ENCODE results near the gene KCNT1.

The KCNT1 gene

DNA sequence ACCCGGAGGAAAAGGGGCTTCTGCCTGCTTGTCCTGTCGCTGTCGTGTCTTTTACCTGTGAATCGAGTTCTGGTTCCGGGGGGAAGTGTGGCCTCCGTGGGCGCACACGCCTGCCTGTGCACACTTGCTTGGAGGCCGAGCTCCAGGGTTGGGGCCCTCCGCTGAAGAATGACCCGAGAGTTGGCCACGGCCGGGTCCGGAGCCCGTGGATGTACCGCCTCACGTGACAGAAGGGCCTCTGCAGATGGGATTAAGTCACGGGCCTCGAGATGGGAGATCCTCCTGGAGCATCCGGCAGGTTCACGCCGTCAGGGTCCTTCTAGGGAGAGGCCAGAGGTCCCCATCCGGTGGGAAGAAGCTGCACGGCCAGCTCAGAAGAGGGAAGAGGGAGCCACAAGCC is 81.0 kb downstream of the KCNT1 start:
- no peak for DNase-seq (ENCODE audit: low read depth in 2 of 2)

DNA sequence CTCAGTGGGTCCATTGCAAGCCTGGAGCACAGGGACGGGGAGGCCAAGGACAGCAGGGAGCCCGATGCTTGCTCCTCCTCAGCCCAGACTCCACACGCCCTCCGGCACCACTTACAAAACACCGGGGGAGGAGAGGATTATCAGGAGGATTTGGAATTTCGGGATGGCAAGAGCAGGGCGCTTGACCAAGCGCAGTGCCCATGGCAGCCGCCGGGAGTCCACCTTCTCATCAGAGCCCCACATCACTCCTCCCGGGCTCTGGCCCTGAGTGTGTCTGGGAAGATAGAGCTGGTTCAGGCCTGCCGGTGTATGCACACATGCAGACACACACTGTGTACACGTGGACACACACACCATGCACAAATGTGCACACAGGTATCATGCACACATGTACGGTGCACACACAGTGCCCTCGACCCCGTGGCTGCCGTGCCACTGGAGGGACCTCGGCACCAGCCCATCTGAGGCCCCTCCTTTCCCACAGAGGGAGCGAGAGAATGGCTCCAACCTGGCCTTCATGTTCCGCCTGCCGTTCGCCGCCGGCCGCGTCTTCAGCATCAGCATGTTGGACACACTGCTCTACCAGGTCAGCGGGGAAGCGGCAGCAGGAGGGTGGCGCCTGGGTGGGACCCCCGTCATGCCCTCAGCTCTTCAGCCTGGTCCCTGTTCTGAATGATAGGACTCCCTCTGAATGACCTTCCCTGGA is 81.7 kb downstream of the KCNT1 start:
- no peak for DNase-seq (ENCODE audit: low read depth in 2 of 2)

DNA sequence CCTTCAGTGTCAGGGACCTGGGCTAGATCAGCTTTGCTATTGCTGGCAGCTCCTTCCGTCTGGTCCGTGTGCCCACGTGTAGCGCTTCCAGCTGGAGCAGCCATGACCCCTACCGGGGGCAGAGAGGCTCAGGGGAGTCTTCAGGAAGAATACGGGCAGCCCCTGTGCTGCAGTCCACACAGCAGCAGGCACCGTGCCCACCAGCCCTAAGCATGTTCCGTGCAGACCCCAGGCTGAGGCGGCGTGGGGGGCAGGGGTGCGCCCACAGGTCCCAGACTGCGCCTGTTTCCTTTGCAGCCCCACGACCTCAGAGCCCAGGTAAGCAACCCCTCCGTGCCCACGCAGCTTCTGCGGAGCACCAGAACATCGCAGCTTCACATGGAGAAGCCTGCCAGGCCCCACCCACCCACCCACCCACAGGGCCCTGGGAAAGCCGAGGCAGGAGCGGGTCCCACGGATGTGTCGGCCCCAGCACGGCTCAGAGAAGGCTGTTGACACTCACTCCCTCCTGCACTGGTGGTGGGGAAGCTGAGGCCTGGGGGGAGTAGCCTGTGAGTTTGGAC is 83.1 kb downstream of the KCNT1 start:
- no peak for DNase-seq (ENCODE audit: low read depth in 2 of 2)

DNA sequence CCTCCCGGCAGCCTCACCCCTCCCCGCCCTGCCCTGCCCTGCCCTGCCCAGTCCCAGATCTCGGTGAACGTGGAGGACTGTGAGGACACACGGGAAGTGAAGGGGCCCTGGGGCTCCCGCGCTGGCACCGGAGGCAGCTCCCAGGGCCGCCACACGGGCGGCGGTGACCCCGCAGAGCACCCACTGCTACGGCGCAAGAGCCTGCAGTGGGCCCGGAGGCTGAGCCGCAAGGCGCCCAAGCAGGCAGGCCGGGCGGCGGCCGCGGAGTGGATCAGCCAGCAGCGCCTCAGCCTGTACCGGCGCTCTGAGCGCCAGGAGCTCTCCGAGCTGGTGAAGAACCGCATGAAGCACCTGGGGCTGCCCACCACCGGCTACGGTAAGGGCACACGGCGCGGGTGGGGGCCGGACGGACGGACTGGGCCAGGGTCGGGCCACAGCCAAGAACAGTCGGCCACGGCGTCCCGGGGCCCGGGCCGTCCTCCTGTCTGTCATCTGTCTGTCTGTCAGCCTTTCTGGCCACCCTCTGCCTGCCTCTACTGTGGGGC is 84.2 kb downstream of the KCNT1 start:
- DNase-seq (ENCODE audit: low read depth in 2 of 2) = no peak

DNA sequence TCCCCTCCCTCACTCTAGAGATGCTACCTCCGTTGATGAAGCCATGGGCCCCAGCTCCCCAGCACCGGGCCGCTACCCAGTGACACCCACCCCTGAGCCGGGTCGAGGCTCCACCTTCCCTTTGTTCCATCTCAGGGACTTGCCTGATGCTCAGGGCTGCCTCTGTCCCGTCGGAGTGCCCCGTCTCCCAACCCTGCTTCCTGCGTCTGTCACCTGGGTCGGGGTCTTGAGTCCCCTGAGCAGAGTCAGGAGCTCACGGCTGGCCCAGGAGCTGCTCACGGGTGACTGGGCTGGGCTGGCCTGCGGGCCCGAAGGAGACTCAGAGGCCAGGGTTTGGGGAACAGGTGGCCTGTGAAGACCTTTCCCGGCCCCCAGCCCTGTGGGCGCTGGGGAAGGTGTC is 85.3 kb downstream of the KCNT1 start:
- DNase-seq (ENCODE audit: low read depth in 2 of 2) = no peak

DNA sequence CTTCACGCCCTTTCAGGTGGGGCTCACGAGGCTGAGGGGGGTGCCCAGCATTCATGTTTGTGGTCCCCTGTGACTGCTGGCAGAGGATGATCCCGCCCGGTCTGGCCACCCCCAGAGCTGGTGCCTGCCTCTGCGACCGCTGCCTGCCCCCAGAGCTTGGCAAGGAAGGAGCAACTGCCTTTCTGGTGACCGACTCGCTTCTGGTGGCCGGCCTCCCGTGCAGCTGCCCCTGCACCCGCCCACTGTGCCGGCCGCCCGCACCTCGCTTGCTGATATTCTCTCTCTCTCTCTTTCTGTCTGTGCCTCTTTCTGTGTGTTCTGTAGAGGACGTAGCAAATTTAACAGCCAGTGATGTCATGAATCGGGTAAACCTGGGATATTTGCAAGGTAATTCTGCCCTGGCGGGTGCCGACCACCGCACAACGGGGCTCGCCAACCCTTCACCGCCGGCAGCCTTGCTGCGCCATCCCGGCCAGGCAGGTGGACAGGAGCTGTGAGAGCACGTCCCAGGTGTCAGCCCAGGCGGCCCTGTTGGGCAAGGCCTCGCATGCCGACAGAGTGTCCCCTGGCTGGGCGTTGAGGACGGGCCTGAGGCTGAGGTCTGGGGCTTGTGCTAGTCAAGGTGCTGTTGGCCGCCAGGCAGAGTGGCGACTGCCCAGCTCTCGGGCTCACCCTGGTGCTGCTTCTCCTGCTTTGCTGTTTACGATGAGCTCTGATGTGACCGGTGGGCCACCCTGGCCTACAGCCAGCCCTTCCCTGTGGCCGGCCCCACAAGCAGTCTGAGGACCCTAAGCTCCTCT is 86.0 kb downstream of the KCNT1 start:
- no peak for DNase-seq (ENCODE audit: low read depth in 2 of 2)

DNA sequence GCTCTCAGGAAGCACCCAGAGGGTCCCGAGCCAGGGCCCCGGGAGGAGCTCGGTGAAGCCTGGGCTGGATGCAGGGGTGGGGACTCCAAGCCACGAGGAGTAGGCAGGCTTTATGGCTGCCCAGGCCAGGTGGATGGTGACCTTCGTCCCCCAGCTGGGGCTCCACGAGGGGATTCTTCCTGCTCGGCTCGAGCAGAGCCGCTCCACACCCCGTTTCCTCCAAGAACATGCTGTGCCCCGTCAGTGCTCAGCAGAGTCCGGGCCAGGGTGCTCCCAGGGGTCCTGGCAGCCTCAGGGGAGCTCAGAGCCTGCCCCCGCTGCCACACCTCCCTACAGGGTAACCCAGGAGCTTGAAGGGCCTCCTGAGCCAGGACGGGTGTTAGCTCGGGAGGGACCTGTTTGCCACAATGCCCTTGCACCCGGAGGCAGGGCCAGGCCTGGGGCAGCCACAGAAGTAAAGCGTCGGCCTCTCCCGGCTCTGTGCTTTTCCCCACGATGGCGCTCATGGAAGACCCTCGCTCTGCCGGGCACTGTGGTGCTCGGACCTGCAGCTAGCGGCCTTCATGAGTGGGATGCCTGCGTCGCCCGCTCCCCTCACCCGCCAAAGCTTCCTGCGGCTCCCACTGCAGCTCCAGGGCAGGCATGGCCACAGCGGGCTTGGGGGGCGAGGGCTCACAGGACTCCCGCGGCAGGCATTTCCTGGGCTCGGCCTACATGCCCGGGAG is 86.8 kb downstream of the KCNT1 start:
- DNase-seq (ENCODE audit: low read depth in 2 of 2) = no peak

DNA sequence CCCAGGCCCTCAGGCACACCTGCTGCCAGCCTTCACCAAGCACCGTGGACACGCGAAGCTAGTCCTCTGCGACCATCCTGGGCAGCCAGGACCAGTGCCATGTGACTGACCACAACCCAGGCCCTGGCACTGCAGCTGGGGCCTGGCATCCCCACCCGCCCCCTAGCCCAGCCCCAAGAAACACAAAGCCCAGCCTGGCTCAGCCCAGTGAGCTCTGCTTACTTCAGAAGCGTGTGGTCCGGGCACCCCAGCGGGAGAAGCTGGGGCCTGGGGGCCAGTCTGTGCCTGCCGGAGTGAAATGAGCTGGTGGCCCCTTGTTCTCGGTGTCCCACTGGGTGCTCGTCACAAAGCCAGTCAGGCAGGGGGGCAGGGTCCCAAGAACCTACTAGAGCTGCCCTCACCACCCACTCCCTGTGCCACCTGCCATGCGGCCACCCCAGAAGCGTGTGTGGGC is 87.9 kb downstream of the KCNT1 start:
- DNase-seq (ENCODE audit: low read depth in 2 of 2) = no peak

DNA sequence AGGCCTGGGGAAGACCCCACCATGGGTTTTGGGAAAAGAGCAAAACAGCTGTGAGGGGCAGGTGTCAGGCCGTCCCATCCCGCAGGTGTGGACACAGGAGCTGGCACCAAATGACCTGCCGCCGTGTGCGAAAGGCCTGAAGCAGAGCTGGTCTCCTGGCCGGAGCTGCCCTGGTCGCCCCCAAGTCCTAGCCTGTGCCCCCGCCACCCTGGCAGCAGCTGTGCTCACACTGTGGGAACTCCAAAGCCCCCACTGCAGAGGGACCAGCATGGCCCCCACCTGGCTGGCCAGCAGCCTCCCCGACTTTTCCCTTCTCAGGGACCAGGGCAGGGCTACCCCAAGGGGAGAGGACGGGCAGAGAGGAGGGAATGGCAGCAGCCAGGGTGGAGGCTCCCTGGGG is 88.4 kb downstream of the KCNT1 start:
- DNase-seq (ENCODE audit: low read depth in 2 of 2) = no peak

DNA sequence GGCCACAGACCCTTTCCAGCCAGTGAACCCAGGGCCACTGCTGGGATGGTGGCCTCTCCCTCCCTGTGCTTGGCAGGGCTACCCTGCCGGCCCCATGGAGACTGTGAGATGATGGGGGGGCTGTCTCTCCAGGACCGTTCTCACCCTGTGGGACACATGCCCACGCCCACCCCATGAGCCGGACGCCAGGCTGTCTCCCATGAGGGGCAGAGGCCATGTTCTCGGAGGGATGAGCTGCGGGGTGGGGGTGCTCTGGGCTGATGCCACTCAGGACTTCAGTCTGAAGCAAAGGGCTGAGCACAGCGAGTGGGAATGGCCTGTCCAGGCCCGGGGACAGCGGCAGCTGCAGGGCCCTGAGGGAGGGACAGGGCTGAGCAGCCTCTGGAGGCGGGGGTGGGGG is 88.9 kb downstream of the KCNT1 start:
- no peak for DNase-seq (ENCODE audit: low read depth in 2 of 2)

DNA sequence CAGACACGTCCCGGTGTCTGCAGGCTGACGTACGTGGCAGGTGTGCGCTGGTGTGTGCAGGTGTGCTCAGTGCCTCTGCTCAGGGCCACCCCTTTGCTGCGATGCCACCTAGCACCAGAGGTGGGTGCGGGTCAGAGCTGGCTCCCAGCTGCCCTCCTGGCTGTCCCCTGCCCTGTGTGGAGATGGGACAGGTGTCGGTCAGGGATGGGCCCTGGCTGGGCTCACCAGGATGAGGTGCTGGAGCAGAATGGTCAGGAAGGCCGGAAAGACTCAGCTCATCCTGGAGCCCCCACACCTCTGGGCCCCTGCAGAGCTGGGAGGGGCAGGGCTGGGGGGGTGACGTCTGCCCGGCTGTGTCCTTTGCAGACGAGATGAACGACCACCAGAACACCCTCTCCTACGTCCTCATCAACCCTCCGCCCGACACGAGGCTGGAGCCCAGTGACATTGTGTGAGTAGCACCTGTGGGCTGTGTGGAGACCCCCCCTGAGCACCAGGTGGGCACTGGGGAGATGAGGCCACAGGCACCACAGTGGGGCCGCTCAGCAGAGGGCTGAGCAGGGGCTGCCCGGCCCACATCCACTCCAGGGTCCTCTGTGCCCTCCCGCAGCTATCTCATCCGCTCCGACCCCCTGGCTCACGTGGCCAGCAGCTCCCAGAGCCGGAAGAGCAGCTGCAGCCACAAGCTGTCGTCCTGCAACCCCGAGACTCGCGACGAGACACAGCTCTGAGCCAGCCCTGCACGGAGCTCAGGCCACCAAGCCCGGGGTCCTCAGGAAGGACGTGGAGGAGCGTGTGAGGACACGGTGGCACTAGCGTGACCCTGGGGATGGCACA is 89.7 kb downstream of the KCNT1 start:
- DNase-seq (ENCODE audit: low read depth in 2 of 2) = no peak

DNA sequence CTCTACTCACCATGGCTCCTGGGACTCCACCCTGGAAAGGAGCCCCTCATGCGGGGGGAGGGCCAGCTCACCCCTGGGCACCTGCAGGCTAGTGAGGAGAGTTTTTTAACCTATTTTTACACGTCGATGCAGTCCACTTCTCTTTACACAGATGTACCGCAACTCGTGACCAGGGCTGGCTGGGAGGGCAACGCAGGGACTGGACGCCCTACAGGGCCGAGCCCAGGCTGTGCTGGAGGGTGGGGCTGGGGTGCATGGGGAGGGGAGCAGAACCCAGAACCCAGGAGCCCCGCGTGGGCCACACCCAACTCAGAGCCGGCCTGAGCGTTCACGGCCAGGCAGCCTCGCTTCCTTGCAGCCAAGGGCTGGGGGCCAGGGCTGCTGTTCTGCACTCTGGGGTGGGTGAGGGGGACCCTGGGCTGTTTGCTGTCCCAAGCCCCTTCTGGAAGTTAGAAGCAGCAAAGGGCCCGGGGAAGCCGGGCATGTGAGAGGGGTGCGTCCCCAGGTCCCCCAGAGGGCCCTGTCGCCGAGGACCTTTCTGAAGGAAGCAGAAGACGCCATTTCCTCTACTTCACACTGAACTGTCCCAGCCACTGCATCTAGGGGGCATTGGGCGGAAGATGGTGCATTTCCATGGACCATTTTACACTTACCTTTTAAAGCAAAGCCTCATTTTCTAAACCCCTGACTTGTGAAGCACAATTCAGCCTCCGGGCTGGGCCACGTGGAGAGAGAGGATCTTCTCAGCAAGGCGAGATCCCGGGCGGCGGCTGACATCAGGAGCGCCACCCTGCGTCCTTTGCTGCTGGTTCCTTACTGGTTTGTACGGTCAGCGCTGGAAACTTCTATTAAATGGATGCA is 90.5 kb downstream of the KCNT1 start:
- DNase-seq (ENCODE audit: low read depth in 2 of 2) = no peak

DNA sequence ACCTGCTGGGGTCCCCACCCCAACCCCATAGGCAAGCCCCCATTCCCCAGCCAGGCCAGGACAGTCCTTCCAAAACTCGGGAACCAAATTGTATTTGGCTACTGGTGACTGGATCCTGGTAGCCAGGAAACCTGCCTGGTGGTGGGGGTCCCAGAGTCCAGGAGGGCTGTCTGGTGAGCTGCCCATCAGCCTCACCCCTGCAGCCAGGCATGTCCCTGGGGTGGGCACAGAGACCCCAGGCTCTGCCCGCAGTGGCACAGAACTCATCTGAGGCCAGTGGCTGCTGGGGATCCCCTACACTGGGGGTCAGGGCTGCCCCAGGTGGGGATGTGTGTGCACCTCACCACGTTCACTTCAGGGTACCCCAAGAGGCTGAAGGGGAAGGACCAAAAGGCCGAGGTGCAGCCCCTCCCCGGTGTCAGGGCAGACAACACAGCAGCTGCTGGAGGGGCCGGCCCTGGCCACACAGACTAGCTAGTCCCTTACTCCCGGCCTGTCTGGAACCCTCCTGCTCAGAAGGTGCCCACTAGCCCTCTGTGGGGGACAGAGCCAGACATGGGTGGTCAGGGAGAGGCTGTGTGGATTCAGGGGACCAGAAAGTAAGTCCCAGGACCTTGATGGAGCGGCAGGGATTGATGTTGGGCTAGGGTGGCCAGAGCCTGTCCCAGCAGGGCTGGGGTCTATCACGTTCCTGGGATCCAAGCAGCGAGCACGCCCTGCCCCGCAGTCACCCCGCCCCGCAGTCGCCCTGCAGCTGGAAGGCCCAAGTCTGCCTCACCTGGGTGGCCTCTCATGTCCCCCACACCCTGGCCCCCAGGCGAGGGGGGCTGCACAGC is 91.5 kb downstream of the KCNT1 start:
- DNase-seq (ENCODE audit: low read depth in 2 of 2) = no peak

DNA sequence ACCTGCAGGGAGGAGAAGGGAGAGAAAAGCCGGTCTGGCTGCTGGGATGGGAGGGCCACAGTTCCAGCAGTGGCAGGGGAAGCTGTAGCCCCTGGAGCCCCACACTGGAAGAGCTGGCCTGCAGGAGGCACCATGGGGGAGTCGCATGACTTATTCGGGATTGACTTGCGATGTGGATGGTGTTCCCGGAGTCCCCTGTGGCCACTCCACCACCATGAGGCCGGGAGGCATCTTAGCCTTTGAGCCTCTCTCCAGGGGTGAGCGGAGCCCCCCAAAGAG is 92.0 kb downstream of the KCNT1 start:
- no peak for DNase-seq (ENCODE audit: low read depth in 2 of 2)

DNA sequence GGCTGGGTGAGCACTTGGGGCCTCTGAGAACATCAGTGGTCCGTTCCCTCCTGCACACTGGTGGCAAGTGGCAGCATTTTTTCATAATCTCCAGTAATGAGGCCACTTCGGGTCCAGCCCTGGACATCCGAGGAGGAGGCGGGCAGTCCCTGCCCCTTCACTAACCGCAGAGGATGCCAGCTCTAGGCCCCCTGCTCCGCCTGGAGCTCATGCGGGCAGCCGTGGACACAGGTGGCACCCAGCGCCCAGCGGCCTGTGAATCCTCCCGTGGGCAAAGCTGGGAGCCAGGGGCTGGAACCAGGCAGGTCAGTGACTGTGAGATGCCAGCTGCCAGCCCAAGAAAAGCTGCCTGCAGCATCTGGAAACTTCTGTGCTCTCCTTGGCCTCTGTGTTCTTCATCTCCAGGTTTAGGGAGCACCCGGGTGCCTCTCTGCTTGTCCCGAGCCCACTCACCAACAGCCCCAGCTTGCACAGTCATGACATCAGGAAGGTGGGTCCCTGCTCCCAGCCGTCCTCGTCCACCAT is 92.4 kb downstream of the KCNT1 start:
- DNase-seq (ENCODE audit: low read depth in 2 of 2) = no peak

DNA sequence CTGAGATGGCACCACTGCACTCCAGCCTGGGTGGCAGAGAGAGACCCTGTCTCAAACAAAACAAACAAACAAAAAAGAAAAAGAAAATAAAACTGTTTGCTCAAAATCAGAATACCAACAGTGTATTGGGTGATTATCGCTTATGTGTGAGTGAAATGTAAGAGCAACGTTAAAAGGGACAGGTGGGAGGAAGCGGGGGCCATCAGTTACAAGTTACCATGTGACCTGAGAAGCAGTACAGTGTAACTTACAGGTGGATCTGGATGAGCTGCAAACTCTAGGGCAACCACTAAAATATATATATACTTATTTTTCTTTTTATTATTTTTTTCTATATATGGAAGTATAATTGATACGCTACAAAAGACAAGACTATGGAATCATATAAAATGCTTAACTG is 93.4 kb downstream of the KCNT1 start:
- DNase-seq (ENCODE audit: low read depth in 2 of 2) = no peak

DNA sequence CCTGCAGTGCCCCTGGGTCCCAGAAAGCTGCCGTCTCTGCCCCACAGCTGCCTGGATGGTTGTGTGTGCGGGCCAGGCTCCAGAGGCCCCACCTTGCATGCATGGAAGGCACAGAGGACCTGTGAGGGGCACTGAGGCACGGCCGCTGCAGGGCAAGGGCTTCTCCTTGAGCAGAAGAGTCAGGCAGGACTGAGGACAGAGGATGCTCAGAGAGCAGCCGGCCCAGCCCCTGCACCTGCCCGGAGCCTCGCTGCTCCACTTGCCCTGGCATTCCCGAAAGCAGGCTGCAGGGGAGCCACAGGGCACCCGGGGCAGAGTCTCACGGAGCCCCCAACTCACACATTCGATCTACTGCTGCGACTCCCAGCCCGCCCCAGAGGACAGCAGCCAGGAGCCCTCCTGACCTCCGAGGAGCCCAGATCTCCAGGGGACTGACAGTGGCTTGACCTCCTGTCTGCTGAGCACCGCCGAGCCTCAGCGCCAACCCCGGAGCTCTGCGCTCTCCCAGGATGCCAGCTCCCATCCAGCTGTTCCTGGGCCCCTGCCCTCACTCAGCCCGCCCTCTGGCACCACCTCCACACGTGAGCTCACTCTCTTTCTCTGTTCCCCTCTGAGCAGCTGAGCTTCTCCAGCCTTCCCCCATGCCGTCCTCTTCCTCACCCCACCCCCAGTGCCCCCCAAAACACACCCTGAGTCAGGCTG is 95.0 kb downstream of the KCNT1 start:
- DNase-seq (ENCODE audit: low read depth in 2 of 2) = no peak

DNA sequence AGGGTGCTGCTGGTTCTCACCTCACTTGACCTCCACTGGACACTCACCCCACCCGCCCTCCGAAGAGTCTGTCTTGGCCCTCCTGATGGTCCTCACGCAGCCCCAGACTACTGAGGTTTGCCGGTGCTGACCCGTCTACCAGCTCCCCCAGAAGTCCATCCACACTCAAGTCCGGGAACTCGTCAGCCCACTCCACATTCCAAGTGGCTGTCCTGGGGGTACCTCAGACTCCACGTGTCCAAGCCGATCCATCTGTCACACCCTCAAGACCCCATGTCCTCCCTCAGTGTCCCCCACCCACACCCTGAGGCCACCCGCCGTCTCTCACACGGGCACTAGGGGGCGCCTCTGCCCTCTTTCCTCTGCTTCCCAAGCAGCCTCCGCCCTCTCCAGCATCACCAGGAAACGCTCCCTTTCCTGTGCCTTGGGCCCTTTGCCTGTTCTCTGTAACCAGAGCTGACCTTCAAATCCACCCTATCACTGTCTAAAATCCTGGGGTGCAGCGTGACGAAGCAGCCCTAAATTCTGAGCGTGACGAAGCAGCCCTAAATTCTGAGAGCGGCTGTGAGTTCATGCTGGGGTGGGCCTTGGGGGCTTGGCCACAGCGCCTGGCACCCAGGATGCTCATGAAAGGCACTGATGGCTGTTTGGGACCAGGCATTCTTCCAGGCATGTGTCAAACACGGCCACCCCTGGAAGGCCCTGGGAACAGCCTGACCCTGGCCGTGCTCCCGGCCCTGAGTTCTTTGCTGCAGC is 95.7 kb downstream of the KCNT1 start:
- peak; percentile 19 to 45 for DNase-seq (ENCODE audit: low read depth in 2 of 2)
